B cell (primary cell): ENCODE data around the gene EGFLAM. TPM values are rescaled to one million over a fixed set of nuclear protein-coding genes. Genes with fewer than 3 reads are reported as not detected.

ENCODE experiments used
- ATAC-seq: fragments of 200-7000 bp; cut with Tn5 transposase; one replicate; pipeline ENCODE4 v1.10.0; 2021; ENCODE audit warnings: low read depth, mild to moderate bottlenecking, moderate number of reproducible peaks, moderate library complexity
- CTCF ChIA-PET: fragments of 350-600 bp; sonication (Branson Sonifier 250); formaldehyde crosslinking; loops from one replicate; lab custom pipeline; 2021; ENCODE audit warnings: antibody characterized with exemption, inconsistent platforms; lab: Charles Lee
- POLR2A ChIA-PET: fragments of 350-600 bp; sonication (Branson Sonifier 250); formaldehyde crosslinking; loops from one replicate; lab custom pipeline; 2021; ENCODE audit warnings: antibody characterized with exemption; lab: Charles Lee
- DNase-seq: peaks from one replicate; pipeline ENCODE4 v3.0.0; 2013
- H2AFZ ChIP-seq: 2 replicates; pipeline ENCODE4 v1.6.1; 2012; ENCODE audit warnings: mild to moderate bottlenecking, low read depth, low read length; ENCODE audit not compliant: insufficient read depth, poor library complexity, severe bottlenecking
- H3K27ac ChIP-seq, 2 donors: 1 replicate in 1 of 2; 2 replicates in 1 of 2; pipeline ENCODE4 v1.5.1; 2012 to 2013; ENCODE audit warnings: low read length in 2 of 2, mild to moderate bottlenecking in 2 of 2, moderate library complexity in 1 of 2
- H3K27me3 ChIP-seq, 4 experiments: fragments of 200-600 bp in 1 of 4; sonication (generic) in 1 of 4; replicated peaks in 1 of 4; 1 replicate in 2 of 4; 2 replicates in 2 of 4; pipeline versions ENCODE4 v1.6.1 to v1.7.0; 2013 to 2016; ENCODE audit warnings: low read length in 3 of 4, mild to moderate bottlenecking in 2 of 4, mixed read lengths in 1 of 4, moderate library complexity in 1 of 4; ENCODE audit not compliant: insufficient read depth in 4 of 4, control insufficient read depth in 3 of 4; ENCODE audit errors: control extremely low read depth in 1 of 4
- H3K36me3 ChIP-seq, 2 experiments: replicated peaks in 1 of 2; 1 replicate in 1 of 2; 2 replicates in 1 of 2; pipeline versions ENCODE4 v1.6.1 to v1.7.1; 2013; ENCODE audit warnings: low read length in 1 of 2; ENCODE audit not compliant: insufficient read depth in 2 of 2, control insufficient read depth in 1 of 2; ENCODE audit errors: control extremely low read depth in 1 of 2, extremely low read depth in 1 of 2
- H3K4me1 ChIP-seq, 2 donors: fragments of 200-600 bp in 1 of 2; sonication (generic) in 1 of 2; 1 replicate in 1 of 2; 2 replicates in 1 of 2; pipeline versions ENCODE4 v1.5.1 to v1.6.1; 2013 to 2017; ENCODE audit warnings: low read length in 2 of 2; ENCODE audit not compliant: control insufficient read depth in 2 of 2, insufficient read depth in 2 of 2
- H3K4me2 ChIP-seq: replicated peaks from 2 replicates; pipeline ENCODE3; 2012; ENCODE audit warnings: mild to moderate bottlenecking, low read depth, low read length; ENCODE audit not compliant: poor library complexity, severe bottlenecking
- H3K4me3 ChIP-seq, 5 experiments: fragments of 200-600 bp in 1 of 5; sonication (generic) in 1 of 5; 1 replicate in 3 of 5; 2 replicates in 2 of 5; pipeline versions ENCODE4 v1.5.1 to v1.7.0; 2011 to 2016; ENCODE audit warnings: low read length in 4 of 5, mild to moderate bottlenecking in 4 of 5, low read depth in 2 of 5, control low read depth in 1 of 5, moderate library complexity in 1 of 5; ENCODE audit not compliant: insufficient read depth in 1 of 5; ENCODE audit errors: control extremely low read depth in 1 of 5, extremely low read depth in 1 of 5
- H3K79me2 ChIP-seq: fragments of 200-600 bp; sonication (generic); one replicate; pipeline ENCODE4 v1.6.0; 2016; ENCODE audit warnings: low read length; ENCODE audit not compliant: control insufficient read depth, insufficient read depth
- H3K9ac ChIP-seq: fragments of 200-600 bp; sonication (generic); 2 replicates; pipeline ENCODE4 v1.6.1; 2017; ENCODE audit warnings: mild to moderate bottlenecking, low read length, moderate library complexity
- H3K9me3 ChIP-seq, 3 donors: one replicate each; pipeline versions ENCODE4 v1.6.1 to v1.7.1; 2013; ENCODE audit warnings: low read length in 2 of 3; ENCODE audit not compliant: control insufficient read depth in 2 of 3, insufficient read depth in 1 of 3; ENCODE audit errors: control extremely low read depth in 1 of 3
- H4K20me1 ChIP-seq: 2 replicates; pipeline ENCODE4 v1.6.0; 2012; ENCODE audit warnings: mild to moderate bottlenecking, low read length; ENCODE audit not compliant: insufficient read depth, control insufficient read depth, poor library complexity, severe bottlenecking
- H3K27ac Mint-ChIP-seq: one replicate; pipeline ENCODE4 v1.8.0; 2021; ENCODE audit warnings: mixed read lengths
- H3K27me3 Mint-ChIP-seq: one replicate; pipeline ENCODE4 v1.8.0; 2021; ENCODE audit warnings: mixed read lengths
- H3K4me1 Mint-ChIP-seq: one replicate; pipeline ENCODE4 v1.8.0; 2021; ENCODE audit warnings: mixed read lengths
- H3K4me3 Mint-ChIP-seq: one replicate; pipeline ENCODE4 v1.8.0; 2021; ENCODE audit warnings: mixed read lengths
- H3K9me3 Mint-ChIP-seq: one replicate; pipeline ENCODE4 v1.8.0; 2022; ENCODE audit warnings: mixed read lengths; ENCODE audit not compliant: insufficient read depth
- EZH2 ChIP-seq: IDR thresholded peaks from 2 replicates; pipeline ENCODE4 v1.6.1; 2012; ENCODE audit warnings: borderline replicate concordance, low read depth, mild to moderate bottlenecking, moderate library complexity, low read length; ENCODE audit not compliant: insufficient read depth, poor library complexity, severe bottlenecking
- WGBS: methylation state at CpG from one replicate; pipeline ENCODE4 v1.1.5; 2013; ENCODE audit warnings: missing lambda C conversion rate; ENCODE audit not compliant: insufficient coverage; 5-methylcytosine and 5-hydroxymethylcytosine counted together
- intact Hi-C: fragments of 100-400 bp; cut with micrococcal nuclease; formaldehyde crosslinking; loops from one replicate; pipeline ENCODE4 v1.10.0; 2022
- polyA plus RNA-seq: library from polyadenylated mRNA; depleted of rRNA; stranded (reverse); fragments of >200 nt; gene quantifications from 2 replicates; pipeline ENCODE4 v1.2.3, GENCODE V29; 2012
- total RNA-seq, 2 donors: library from RNA; stranded (reverse); fragments of 120-200 nt in 1 of 2; gene quantifications; 1 replicate in 1 of 2; 2 replicates in 1 of 2; pipeline versions ENCODE4 v1.2.3 to v1.2.4, GENCODE V29; 2013 to 2022
- TF ChIP-seq, protein P1 (sequence below): fragments of 200-600 bp; IDR thresholded peaks from one replicate; pipeline ENCODE4 v1.8.0; 2022; ENCODE audit warnings: antibody characterized with exemption, mild to moderate bottlenecking

EGFLAM gene
- total and polyA plus RNA-seq, 2 donors (not counting 1 experiment from before 2014, with no cell fraction given), result not detected

DNA sequence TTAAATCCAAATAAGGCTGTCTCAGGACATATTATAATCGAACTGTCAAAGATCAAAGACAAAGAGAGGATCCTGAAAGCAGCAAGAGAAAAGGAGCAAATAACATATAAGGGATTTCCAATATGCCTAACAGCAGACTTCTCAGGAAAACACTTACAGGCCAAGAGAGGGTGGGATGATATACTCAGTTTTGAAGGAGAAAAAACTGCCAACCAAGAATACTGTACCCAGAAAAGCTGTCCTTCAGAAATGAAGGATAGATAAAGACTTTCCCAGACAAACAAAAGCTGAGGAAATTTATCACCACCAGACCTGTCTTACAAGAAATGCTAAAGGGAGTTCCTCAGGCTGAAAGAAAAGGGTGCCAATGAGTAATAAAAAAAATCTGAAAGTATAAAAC, 16.0 kb downstream of the EGFLAM start:
- Mint-ChIP-seq H3K27ac (no peak overlapping the region), H3K4me1 (no peaks in the 10 kb centered on the region), H3K9me3 (peaks cover 15% of the 10 kb centered on the region), H3K27me3 (peaks cover 3% of the 10 kb centered on the region), H3K4me3 (no peak overlapping the region)
- TF ChIP-seq, protein P1, sequence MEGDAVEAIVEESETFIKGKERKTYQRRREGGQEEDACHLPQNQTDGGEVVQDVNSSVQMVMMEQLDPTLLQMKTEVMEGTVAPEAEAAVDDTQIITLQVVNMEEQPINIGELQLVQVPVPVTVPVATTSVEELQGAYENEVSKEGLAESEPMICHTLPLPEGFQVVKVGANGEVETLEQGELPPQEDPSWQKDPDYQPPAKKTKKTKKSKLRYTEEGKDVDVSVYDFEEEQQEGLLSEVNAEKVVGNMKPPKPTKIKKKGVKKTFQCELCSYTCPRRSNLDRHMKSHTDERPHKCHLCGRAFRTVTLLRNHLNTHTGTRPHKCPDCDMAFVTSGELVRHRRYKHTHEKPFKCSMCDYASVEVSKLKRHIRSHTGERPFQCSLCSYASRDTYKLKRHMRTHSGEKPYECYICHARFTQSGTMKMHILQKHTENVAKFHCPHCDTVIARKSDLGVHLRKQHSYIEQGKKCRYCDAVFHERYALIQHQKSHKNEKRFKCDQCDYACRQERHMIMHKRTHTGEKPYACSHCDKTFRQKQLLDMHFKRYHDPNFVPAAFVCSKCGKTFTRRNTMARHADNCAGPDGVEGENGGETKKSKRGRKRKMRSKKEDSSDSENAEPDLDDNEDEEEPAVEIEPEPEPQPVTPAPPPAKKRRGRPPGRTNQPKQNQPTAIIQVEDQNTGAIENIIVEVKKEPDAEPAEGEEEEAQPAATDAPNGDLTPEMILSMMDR, result no peak
- TF ChIP-seq EZH2, result no peak
- Histone ChIP-seq H3K9ac (no peak overlapping the region), H3K27me3 (no peaks in the 10 kb centered on the region), H3K79me2 (no peaks in the 10 kb centered on the region), H4K20me1 (no peaks in the 10 kb centered on the region), H3K36me3 (no peaks in the 10 kb centered on the region), H3K4me3 (no peak overlapping the region), H3K4me2 (no peak overlapping the region), H3K4me1 (no peaks in the 10 kb centered on the region), H3K9me3 (peaks cover 1 to 11% (median 5%) of the 10 kb centered on the region in 3 donors), H2AFZ (no peak overlapping the region), H3K27ac (no peak overlapping the region)
- ChIA-PET POLR2A (no interaction called here), CTCF (no interaction called here)
- intact Hi-C loops, result no loop called here
- no CpG with 5 or more reads among the region's 1 CpG for WGBS
- DNase-seq (no peak), ATAC-seq (no peak)

DNA sequence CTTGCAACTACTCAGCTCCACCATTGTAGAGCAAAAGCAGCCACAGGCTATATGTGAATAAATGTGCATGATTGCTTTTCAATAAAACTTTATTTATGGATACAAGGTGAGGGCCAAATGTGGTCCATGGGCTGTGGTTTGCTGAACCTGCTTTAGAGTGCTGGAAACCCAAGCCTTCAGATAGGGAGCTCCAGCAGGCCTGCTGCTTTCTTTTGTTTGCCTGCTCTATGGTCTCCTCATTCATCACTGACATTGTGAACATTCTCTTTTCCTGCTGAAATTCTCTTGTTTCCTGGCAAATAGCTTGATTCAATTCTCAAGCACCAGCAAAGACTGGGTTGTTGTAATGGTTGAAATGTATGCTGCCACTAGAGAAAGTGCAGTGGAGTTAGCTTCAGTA, 26.0 kb downstream of the EGFLAM start:
- no peak for DNase-seq
- Mint-ChIP-seq H3K9me3 (no peaks in the 10 kb centered on the region), H3K27ac (no peak overlapping the region), H3K4me3 (no peak overlapping the region), H3K4me1 (no peaks in the 10 kb centered on the region), H3K27me3 (no peaks in the 10 kb centered on the region)
- no peaks in the 10 kb centered on the region for H3K27me3 ChIP-seq
- no peaks in the 10 kb centered on the region for H4K20me1 ChIP-seq
- no peak overlapping the region for H3K4me3 ChIP-seq
- no peaks in the 10 kb centered on the region for H3K79me2 ChIP-seq
- ChIA-PET CTCF (no interaction called here), POLR2A (no interaction called here)
- H3K4me1 ChIP-seq, result no peaks in the 10 kb centered on the region
- intact Hi-C loops, result no loop called here
- no peak overlapping the region for H3K4me2 ChIP-seq
- H3K27ac ChIP-seq, result no peak overlapping the region
- ATAC-seq, result no peak
- H3K9me3 ChIP-seq, result no peaks in the 10 kb centered on the region
- TF ChIP-seq, protein P1, result no peak
- no peak for TF ChIP-seq EZH2
- H3K9ac ChIP-seq, result no peak overlapping the region
- no peaks in the 10 kb centered on the region for H3K36me3 ChIP-seq
- H2AFZ ChIP-seq, result no peak overlapping the region
